HG02885 (cell line): ENCODE measurements around the gene SCN8A.
"Not testable (repeated sequence)": the region's sequence is repeated elsewhere in the genome, so short reads cannot be mapped to it uniquely, and the experiment has no call there.

ENCODE experiments used
- ATAC-seq: cut with Tn5 transposase; IDR thresholded peaks from one replicate; pipeline ENCODE4 v1.9.1; 2021; ENCODE audit warnings: mild to moderate bottlenecking; ENCODE audit not compliant: unreplicated experiment, poor library complexity

Gene SCN8A

DNA sequence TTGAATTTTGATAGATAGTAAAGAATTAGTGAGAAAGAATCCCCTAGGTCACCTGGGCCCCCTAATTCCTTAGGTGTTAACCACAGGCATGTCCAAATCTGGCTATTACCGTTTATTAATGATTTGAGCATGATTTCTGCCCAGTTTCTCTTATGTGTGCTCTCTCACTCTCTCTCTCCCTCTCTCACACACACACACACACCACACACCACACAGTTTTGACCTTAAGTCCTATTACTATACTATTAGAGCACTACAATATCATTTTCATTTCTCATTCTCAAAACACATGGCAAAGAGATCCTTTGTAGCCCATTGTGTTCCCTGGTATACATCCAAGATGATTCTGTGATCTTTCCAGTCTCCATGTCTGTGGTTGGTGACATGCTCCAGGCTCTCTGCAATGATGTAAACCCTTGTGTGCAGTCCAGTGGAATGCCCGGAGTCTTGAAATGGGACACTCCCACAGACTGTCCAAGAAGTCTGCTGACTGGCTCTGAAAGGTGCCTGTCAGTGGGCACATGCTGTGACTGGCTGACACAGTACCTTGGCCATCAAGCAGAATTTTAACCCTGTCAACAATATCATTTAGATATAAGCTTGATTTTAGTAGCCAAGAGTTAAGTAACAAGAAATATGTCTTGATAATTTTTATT lies 161.3 kb downstream of the SCN8A start:
- ATAC-seq = no peak

- no peak for ATAC-seq
Observed at GRCh38 chr12:51753980-51754675, 163.1 kb downstream of the SCN8A start.

GRCh38 chr12:51755251-51755650 lies 164.2 kb downstream of the SCN8A start:
- no peak for ATAC-seq

- no peak for ATAC-seq
Observed at GRCh38 chr12:51759175-51759574, 168.1 kb downstream of the SCN8A start.

- ATAC-seq = no peak
Observed at GRCh38 chr12:51759695-51760094, 168.7 kb downstream of the SCN8A start.

GRCh38 chr12:51760231-51760630 lies 169.2 kb downstream of the SCN8A start:
- no peak for ATAC-seq

- no peak for ATAC-seq
Observed at GRCh38 chr12:51763743-51764142, 172.7 kb downstream of the SCN8A start.

GRCh38 chr12:51766067-51766676 lies 175.1 kb downstream of the SCN8A start:
- no peak for ATAC-seq

DNA sequence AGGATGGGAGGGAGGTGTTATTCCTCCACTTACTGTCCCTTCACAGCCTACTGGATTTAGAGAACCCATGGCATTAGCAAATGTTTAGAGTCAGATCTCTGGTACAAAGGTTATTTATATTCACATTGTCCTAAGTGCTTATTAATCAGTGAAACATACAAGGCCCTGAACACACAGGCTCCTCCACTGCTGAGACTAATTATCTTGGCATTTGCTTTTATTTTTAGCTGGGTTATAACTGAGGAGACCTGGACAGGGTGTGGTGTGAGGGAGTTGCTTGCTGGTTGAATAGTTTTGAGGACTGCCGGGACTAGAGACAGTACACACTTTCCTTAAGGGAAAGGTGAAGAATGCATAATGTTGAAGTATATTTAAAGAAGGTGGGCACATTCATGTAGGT lies 180.0 kb downstream of the SCN8A start:
- ATAC-seq = no peak

- ATAC-seq = no peak
Observed at GRCh38 chr12:51773145-51773869, 182.3 kb downstream of the SCN8A start.

GRCh38 chr12:51774933-51775332 lies 183.9 kb downstream of the SCN8A start:
- no peak for ATAC-seq

DNA sequence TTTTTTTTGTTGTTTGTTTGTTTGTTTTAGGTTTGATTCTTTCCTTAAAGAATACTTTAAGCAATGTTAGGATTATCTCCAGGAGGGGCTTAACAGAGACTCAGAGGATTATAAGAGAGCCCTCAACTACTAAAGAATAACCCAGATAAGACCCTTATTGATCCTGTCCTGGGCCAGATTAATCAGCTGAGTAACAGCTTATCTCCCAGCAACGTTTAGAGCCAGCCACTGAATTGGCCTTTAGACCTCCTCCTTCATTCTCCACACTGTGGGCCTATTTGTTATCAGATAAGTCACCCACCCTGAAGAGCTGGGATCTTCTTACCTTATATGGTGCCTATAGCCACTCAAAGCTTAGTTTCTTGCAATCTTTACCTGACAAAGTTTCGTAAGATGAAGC lies 186.4 kb downstream of the SCN8A start:
- no peak for ATAC-seq

DNA sequence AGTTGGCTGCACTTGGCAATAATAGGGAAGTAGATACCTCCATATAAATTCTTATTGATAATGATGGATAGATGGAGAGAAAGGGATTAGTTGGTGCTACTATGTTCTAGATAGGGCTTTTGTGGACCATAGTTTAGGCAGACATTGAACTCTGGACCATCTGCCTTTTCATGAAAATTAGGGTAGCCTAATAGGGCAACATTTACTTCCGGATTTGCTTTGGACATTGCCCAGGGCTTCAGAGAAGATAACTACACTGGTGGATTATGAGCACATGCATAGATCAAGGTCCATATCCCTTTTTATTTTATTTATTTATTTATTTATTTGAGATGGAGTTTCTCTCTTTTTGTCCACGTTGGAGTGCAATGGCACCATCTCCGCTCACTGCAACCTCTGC lies 186.9 kb downstream of the SCN8A start:
- ATAC-seq = no peak

- ATAC-seq = no peak
Observed at GRCh38 chr12:51779876-51780275, 188.8 kb downstream of the SCN8A start.

DNA sequence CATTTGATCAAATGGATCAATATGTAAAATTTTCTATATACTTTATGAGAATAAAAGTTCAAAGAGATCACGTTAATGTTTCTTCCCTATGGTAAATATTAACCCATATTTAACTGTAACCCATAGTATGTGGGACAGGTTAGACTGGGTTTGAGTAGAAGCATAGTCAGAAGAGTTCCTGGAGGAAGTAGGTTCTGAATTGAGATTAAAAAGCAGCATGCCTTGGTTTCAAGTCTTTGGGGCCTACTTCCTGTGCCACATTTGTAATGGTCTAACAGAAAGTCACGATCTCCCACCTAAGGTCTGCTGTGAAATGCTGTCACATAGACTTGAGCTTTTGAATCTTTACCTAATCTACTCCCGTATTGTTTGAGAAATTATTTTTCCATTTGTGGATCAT lies 193.7 kb downstream of the SCN8A start:
- ATAC-seq = no peak

- no peak for ATAC-seq
Observed at GRCh38 chr12:51785906-51786305, 194.9 kb downstream of the SCN8A start.

DNA sequence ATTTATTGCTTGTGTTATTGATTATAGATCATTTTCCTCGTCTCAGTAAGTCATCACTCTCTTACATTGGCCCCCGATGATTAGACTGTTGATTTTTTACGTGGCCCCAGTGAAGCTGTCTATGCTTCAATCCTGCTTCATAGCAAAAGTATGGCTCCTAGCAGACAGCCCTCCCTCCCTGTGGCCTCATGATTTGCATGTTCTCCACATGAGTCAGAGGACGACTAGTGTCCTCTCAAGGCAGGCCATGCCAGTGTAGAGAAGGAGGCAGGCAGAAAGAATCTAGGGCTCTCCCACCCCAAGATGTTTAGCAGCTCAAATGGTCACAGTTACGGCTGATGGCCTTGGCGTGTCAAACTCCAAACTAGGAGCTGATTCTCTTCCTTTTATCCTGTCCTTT lies 197.8 kb downstream of the SCN8A start:
- ATAC-seq = no peak

DNA sequence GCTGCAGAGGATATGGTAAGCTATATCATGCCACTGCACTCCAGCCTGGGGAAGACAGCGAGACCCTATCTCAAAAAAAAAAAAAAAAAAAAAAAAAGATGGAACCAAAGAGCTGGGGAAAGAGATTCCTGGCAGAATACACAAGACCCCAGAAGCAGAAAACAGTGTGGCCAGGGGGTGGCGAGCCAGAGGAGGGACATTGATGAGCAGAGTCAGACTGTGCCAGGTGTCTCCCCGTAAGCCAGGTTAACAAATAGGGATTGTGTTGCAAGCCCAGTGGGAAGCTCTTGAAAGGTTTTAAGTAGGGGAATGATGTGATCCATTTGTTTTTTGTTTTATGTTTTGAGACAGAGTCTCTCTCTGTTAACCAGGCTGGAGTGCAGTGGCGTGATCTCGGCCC lies 201.4 kb downstream of the SCN8A start:
- no peak for ATAC-seq

GRCh38 chr12:51793201-51793600 lies 202.2 kb downstream of the SCN8A start:
- no peak for ATAC-seq

DNA sequence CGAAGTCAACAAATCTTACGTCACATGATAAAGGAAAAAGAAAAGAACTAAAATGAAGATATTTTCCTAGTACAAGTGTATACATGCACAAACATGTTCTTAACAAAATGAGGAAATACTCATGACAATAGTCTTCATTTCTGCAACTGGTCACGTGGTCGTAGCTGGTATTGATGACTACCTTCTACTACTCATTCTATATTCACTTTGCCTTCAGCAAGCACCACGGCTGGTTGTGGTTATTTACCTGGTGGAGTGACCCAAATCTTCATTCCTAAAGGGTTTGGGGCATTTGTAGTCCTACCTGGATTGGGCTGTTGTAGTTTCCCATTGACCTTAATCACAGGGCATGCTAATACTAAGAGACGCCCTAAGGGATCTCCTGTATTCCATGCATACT lies 206.3 kb downstream of the SCN8A start:
- ATAC-seq = no peak

DNA sequence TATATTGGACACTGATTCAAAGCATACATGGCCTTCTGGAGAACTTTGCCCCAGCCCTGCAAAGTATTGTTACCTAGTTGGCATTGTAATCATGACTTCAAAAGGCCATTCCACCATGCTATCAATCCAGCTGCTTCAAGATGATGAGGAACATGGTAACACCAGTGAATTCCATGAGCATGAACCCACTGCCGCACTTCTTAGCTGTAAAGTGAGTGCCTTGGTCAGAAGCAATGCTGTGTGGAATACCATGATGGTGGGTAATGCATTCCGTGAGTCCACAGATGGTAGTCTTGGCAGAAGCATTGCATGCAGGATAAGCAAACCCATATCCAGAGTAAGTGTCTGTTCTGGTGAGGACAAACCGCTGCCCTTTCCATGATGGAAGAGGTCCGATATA lies 207.0 kb downstream of the SCN8A start:
- ATAC-seq = not testable (repeated sequence)
